GM12878 (cell line): ENCODE data around the gene ANKS1A. TPM values are rescaled to one million over a fixed set of nuclear protein-coding genes. Genes with fewer than 3 reads are reported as not detected.

Source experiments
- ATAC-seq: fragments of 200-7000 bp; cut with Tn5 transposase; 3 replicates; pipeline ENCODE4 v1.9.1; 2020; ENCODE audit warnings: mild to moderate bottlenecking, moderate library complexity
- BruUV-seq: library from RNA; stranded (reverse); fragments of 400-500 nt; replicated peaks from 2 replicates; lab custom pipeline; 2021; lab: Mats Ljungman, UMichigan
- CTCF ChIA-PET: fragments of 300-600 bp; sonication (Branson Sonifier 250); formaldehyde crosslinking; extraction: SDS; loops from one replicate; lab custom pipeline; 2021; ENCODE audit warnings: inconsistent platforms; lab: Yijun Ruan, JAX
- POLR2A ChIA-PET: fragments of 350-600 bp; formaldehyde crosslinking; extraction: SDS; loops from one replicate; lab custom pipeline; 2021; ENCODE audit warnings: inconsistent platforms; lab: Charles Lee
- RAD21 ChIA-PET: fragments of 300-600 bp; sonication (Branson Sonifier 250); formaldehyde crosslinking; loops from one replicate; lab custom pipeline; 2023; ENCODE audit warnings: antibody characterized with exemption; ENCODE audit not compliant: unreplicated experiment; lab: Charles Lee
- SMC1A ChIA-PET: fragments of 300-600 bp; sonication (Branson Sonifier 250); formaldehyde crosslinking; loops from one replicate; lab custom pipeline; 2023; ENCODE audit not compliant: unreplicated experiment, uncharacterized antibody; lab: Charles Lee
- DNase-seq: peaks from one replicate; pipeline ENCODE4 v3.0.0-alpha.2; 2011; ENCODE audit warnings: low read depth, low spot score
- FAIRE-seq: peaks from 3 replicates; lab custom pipeline; 2011; peaks lifted over from hg19 to GRCh38; lab: Jason Lieb, UNC
- H2AFZ ChIP-seq: 2 replicates; pipeline ENCODE4 v1.6.0; 2011; ENCODE audit warnings: low read depth, low read length, control low read depth; ENCODE audit not compliant: control insufficient read depth
- H3K27ac ChIP-seq: 2 replicates; pipeline ENCODE4 v1.5.1; 2011; ENCODE audit warnings: control low read depth; ENCODE audit not compliant: control insufficient read depth, insufficient read depth
- H3K27me3 ChIP-seq, 2 experiments: replicated peaks in 1 of 2; 2 replicates each; pipeline versions ENCODE4 v1.6.0 to v1.6.1; 2011; ENCODE audit warnings: low read length in 1 of 2; ENCODE audit not compliant: control insufficient read depth in 2 of 2, insufficient read depth in 2 of 2
- H3K36me3 ChIP-seq, 2 experiments: 2 replicates each; pipeline ENCODE4 v1.5.1; 2011; ENCODE audit warnings: low read length in 1 of 2; ENCODE audit not compliant: control insufficient read depth in 2 of 2, insufficient read depth in 2 of 2
- H3K4me1 ChIP-seq: 2 replicates; pipeline ENCODE4 v1.6.1; 2011; ENCODE audit warnings: mild to moderate bottlenecking, low read length, moderate library complexity, mixed read lengths; ENCODE audit not compliant: control insufficient read depth, insufficient read depth
- H3K4me2 ChIP-seq: 2 replicates; pipeline ENCODE4 v1.6.0; 2011; ENCODE audit warnings: control low read depth; ENCODE audit not compliant: control insufficient read depth, insufficient read depth
- H3K4me3 ChIP-seq: fragments of 200-600 bp; sonication (generic); 2 replicates; pipeline ENCODE4 v1.5.1; 2016
- H3K79me2 ChIP-seq: 2 replicates; pipeline ENCODE4 v1.6.0; 2011; ENCODE audit warnings: low read length; ENCODE audit not compliant: control insufficient read depth, insufficient read depth
- H3K9ac ChIP-seq: 2 replicates; pipeline ENCODE4 v1.8.0; 2011; ENCODE audit warnings: low read length, control low read depth, mixed read lengths; ENCODE audit not compliant: control insufficient read depth, insufficient read depth
- H3K9me3 ChIP-seq: replicated peaks from 3 replicates; pipeline ENCODE4 v1.5.1; 2011; ENCODE audit warnings: mild to moderate bottlenecking, low read length; ENCODE audit not compliant: control insufficient read depth, insufficient read depth
- H4K20me1 ChIP-seq: 2 replicates; pipeline ENCODE4 v1.6.0; 2011; ENCODE audit not compliant: control insufficient read depth, insufficient read depth
- CHD2 ChIP-seq: IDR thresholded peaks from 2 replicates; pipeline ENCODE4 v1.6.1; 2011; ENCODE audit warnings: low read depth, low read length, improper control_type of control experiment, borderline replicate concordance
- EED ChIP-seq: sonication (generic); IDR thresholded peaks from 2 replicates; pipeline ENCODE4 v1.6.1; 2016; ENCODE audit warnings: antibody characterized with exemption, low read depth
- FOS ChIP-seq: IDR thresholded peaks from 3 replicates; pipeline ENCODE4 v1.6.1; 2011; ENCODE audit warnings: borderline replicate concordance; ENCODE audit not compliant: insufficient read length; ENCODE audit errors: extremely low read depth
- HDAC2 ChIP-seq: fragments of 200-600 bp; sonication (generic); IDR thresholded peaks from 2 replicates; pipeline ENCODE4 v1.6.1; 2017
- IKZF1 ChIP-seq: fragments of 450-650 bp; conservative IDR thresholded peaks from 2 replicates; pipeline ENCODE4 v1.6.1; 2017; ENCODE audit warnings: antibody characterized with exemption, mild to moderate bottlenecking
- JUNB ChIP-seq: IDR thresholded peaks from 2 replicates; pipeline ENCODE4 v1.6.1; 2016; ENCODE audit warnings: antibody characterized with exemption, mild to moderate bottlenecking
- NFXL1 ChIP-seq: fragments of 450-650 bp; IDR thresholded peaks from 2 replicates; pipeline ENCODE4 v1.6.1; 2017; ENCODE audit warnings: antibody characterized with exemption, mild to moderate bottlenecking, borderline replicate concordance
- NR2F1 ChIP-seq: fragments of 450-650 bp; conservative IDR thresholded peaks from 2 replicates; pipeline ENCODE4 v1.6.1; 2017; ENCODE audit warnings: mild to moderate bottlenecking
- PAX8 ChIP-seq: fragments of 450-650 bp; IDR thresholded peaks from 2 replicates; pipeline ENCODE4 v1.6.1; 2017; ENCODE audit warnings: mild to moderate bottlenecking, moderate library complexity
- POLR2A ChIP-seq: IDR thresholded peaks from 2 replicates; pipeline ENCODE4 v1.6.1; 2011; ENCODE audit warnings: low read depth, mild to moderate bottlenecking, low read length
- POLR2AphosphoS5 ChIP-seq: IDR thresholded peaks from 2 replicates; pipeline ENCODE4 v1.6.1; 2011; ENCODE audit warnings: mild to moderate bottlenecking, low read length, inconsistent platforms
- RCOR1 ChIP-seq: conservative IDR thresholded peaks from 2 replicates; pipeline ENCODE4 v1.6.1; 2012; ENCODE audit warnings: low read depth, low read length, improper control_type of control experiment
- RUNX3 ChIP-seq: IDR thresholded peaks from 2 replicates; pipeline ENCODE4 v1.6.1; 2012; ENCODE audit warnings: low read length, inconsistent platforms
- ZNF24 ChIP-seq: fragments of 450-650 bp; IDR thresholded peaks from 2 replicates; pipeline ENCODE4 v1.6.1; 2017; ENCODE audit warnings: antibody characterized with exemption, mild to moderate bottlenecking
- ZNF274 ChIP-seq: IDR thresholded peaks from one replicate; pipeline ENCODE4 v1.8.0; 2011; ENCODE audit not compliant: insufficient read length, insufficient read depth
- ZZZ3 ChIP-seq: IDR thresholded peaks from 2 replicates; pipeline ENCODE4 v1.6.1; 2011; ENCODE audit warnings: low read depth; ENCODE audit not compliant: control insufficient read depth, insufficient read length
- WGBS: methylation state at CpG from one replicate; pipeline ENCODE4 v1.1.6; 2016; ENCODE audit warnings: low lambda C conversion rate; ENCODE audit not compliant: insufficient replicate concordance, insufficient coverage; ENCODE audit errors: missing lambda C conversion rate; 5-methylcytosine and 5-hydroxymethylcytosine counted together
- in situ Hi-C: fragments of 300-500 bp; cut with MboI; formaldehyde crosslinking; loops from 9 replicates; pipeline ENCODE4 v1.14.3; 2018; ENCODE audit warnings: mixed read lengths
- intact Hi-C: fragments of 100-400 bp; cut with micrococcal nuclease; formaldehyde crosslinking; loops from one replicate; pipeline ENCODE4 v1.14.2; 2022; ENCODE audit not compliant: unreplicated experiment
- polyA plus RNA-seq, 11 experiments: library from polyadenylated mRNA; depleted of rRNA in 4 of 11; unstranded in 6 of 11; stranded (reverse) in 5 of 11; fragments of >200 nt; fragmentation: Nextera tagmentation in 4 of 11; fragmentation: Illumina TruSeq in 1 of 11; extraction: Ambion mirVana in 4 of 11; extraction: Trizol in 1 of 11; gene quantifications; 1 replicate in 1 of 11; 2 replicates in 10 of 11; pipeline versions ENCODE4 v1.2.1 to v1.2.3, GENCODE V29; 2011 to 2016; ENCODE audit warnings: inconsistent platforms in 2 of 11, missing spikeins in 2 of 11, low read depth in 1 of 11
- total RNA-seq, 4 experiments: library from RNA; depleted of rRNA in 3 of 4; stranded (reverse); fragments of >200 nt in 3 of 4; fragmentation: Illumina TruSeq in 1 of 4; extraction: Trizol in 1 of 4; gene quantifications; 2 replicates each; pipeline versions ENCODE4 v1.2.1 to v1.2.3, GENCODE V29; 2013 to 2021
- TF ChIP-seq, protein P1 (sequence below): fragments of 450-650 bp; IDR thresholded peaks from 2 replicates; pipeline ENCODE4 v1.6.1; 2017; ENCODE audit warnings: low read depth, mild to moderate bottlenecking, moderate library complexity
- TF ChIP-seq, protein P2 (sequence below): fragments of 450-650 bp; IDR thresholded peaks from 2 replicates; pipeline ENCODE4 v1.6.1; 2017; ENCODE audit warnings: mild to moderate bottlenecking, moderate library complexity

Gene ANKS1A
- total and polyA plus RNA-seq, 10 of the 15 experiments (the other 5 are each of a cell fraction or from before 2014, with no cell fraction given), result 0.60 to 7.0 (median 3.0) TPM

GRCh38 chr6:35026434-35027222 lies 137.6 kb downstream of the ANKS1A start (continued):
- TF ChIP-seq EED (no peak), POLR2AphosphoS5 (no peak), NR2F1 (no peak), PAX8 (no peak), NFXL1 (no peak), IKZF1 (no peak), FOS (no peak), POLR2A (no peak), HDAC2 (no peak)

GRCh38 chr6:35027807-35028206 lies 138.8 kb downstream of the ANKS1A start:
- Histone ChIP-seq H3K9ac (no peak overlapping the region), H3K27me3 (no peaks in the 10 kb centered on the region), H3K4me3 (no peak overlapping the region), H3K79me2 (no peaks in the 10 kb centered on the region), H3K36me3 (no peaks in the 10 kb centered on the region), H3K9me3 (no peaks in the 10 kb centered on the region), H2AFZ (no peak overlapping the region), H3K4me1 (no peaks in the 10 kb centered on the region), H3K27ac (no peak overlapping the region), H3K4me2 (no peak overlapping the region), H4K20me1 (no peaks in the 10 kb centered on the region)
- ChIA-PET POLR2A (interaction anchor here (0.5 to 2.0 kb wide), 2 partner anchors 17 to 243 kb away, joined by 3 to 5 read pairs; no protein-coding TSS in a partner anchor), CTCF (interaction anchor here (1.4 to 1.9 kb wide), 2 partner anchors 27 to 41 kb away, joined by 3 to 7 read pairs; no protein-coding TSS in a partner anchor), SMC1A (interaction anchor here (1.2 kb wide), 1 partner anchor 19 kb away, joined by 3 read pairs; no protein-coding TSS in a partner anchor), RAD21 (no interaction called here)
- FAIRE-seq (no peak), ATAC-seq (no peak), DNase-seq (no peak)
- no TSS peak for BruUV-seq
- intact Hi-C loops (no loop called here), in situ Hi-C loops (no loop called here)
- 88% methylated on average over 2 of the region's 2 CpGs for WGBS
- TF ChIP-seq ZNF274 (no peak), CHD2 (no peak), JUNB (no peak), EED (no peak), ZZZ3 (no peak), ZNF24 (no peak), RUNX3 (no peak), RCOR1 (no peak)
- TF ChIP-seq, protein P1, sequence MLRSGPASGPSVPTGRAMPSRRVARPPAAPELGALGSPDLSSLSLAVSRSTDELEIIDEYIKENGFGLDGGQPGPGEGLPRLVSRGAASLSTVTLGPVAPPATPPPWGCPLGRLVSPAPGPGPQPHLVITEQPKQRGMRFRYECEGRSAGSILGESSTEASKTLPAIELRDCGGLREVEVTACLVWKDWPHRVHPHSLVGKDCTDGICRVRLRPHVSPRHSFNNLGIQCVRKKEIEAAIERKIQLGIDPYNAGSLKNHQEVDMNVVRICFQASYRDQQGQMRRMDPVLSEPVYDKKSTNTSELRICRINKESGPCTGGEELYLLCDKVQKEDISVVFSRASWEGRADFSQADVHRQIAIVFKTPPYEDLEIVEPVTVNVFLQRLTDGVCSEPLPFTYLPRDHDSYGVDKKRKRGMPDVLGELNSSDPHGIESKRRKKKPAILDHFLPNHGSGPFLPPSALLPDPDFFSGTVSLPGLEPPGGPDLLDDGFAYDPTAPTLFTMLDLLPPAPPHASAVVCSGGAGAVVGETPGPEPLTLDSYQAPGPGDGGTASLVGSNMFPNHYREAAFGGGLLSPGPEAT, result no peak
- TF ChIP-seq, protein P2, sequence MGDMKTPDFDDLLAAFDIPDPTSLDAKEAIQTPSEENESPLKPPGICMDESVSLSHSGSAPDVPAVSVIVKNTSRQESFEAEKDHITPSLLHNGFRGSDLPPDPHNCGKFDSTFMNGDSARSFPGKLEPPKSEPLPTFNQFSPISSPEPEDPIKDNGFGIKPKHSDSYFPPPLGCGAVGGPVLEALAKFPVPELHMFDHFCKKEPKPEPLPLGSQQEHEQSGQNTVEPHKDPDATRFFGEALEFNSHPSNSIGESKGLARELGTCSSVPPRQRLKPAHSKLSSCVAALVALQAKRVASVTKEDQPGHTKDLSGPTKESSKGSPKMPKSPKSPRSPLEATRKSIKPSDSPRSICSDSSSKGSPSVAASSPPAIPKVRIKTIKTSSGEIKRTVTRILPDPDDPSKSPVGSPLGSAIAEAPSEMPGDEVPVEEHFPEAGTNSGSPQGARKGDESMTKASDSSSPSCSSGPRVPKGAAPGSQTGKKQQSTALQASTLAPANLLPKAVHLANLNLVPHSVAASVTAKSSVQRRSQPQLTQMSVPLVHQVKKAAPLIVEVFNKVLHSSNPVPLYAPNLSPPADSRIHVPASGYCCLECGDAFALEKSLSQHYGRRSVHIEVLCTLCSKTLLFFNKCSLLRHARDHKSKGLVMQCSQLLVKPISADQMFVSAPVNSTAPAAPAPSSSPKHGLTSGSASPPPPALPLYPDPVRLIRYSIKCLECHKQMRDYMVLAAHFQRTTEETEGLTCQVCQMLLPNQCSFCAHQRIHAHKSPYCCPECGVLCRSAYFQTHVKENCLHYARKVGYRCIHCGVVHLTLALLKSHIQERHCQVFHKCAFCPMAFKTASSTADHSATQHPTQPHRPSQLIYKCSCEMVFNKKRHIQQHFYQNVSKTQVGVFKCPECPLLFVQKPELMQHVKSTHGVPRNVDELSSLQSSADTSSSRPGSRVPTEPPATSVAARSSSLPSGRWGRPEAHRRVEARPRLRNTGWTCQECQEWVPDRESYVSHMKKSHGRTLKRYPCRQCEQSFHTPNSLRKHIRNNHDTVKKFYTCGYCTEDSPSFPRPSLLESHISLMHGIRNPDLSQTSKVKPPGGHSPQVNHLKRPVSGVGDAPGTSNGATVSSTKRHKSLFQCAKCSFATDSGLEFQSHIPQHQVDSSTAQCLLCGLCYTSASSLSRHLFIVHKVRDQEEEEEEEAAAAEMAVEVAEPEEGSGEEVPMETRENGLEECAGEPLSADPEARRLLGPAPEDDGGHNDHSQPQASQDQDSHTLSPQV, result no peak
